Hepatocyte (in vitro differentiated cells): ENCODE data around the gene CFAP92. TPM values are rescaled to one million over a fixed set of nuclear protein-coding genes. Genes with fewer than 3 reads are reported as not detected.
"Not testable (repeated sequence)": the region's sequence is repeated elsewhere in the genome, so short reads cannot be mapped to it uniquely, and the experiment has no call there.

Experiments
- DNase-seq: peaks from one replicate; pipeline ENCODE4 v3.0.0-alpha.2; 2016; ENCODE audit warnings: low spot score
- H2AFZ ChIP-seq: fragments of 200-600 bp; sonication (generic); 2 replicates; pipeline ENCODE4 v1.6.0; 2016; ENCODE audit warnings: antibody characterized with exemption, mild to moderate bottlenecking
- H3K27ac ChIP-seq: fragments of 200-600 bp; sonication (generic); 2 replicates; pipeline ENCODE4 v1.5.1; 2016; ENCODE audit warnings: mild to moderate bottlenecking
- H3K27me3 ChIP-seq: fragments of 200-600 bp; sonication (generic); 2 replicates; pipeline ENCODE4 v1.6.1; 2016
- H3K36me3 ChIP-seq: fragments of 200-600 bp; sonication (generic); replicated peaks from 2 replicates; pipeline ENCODE4 v1.5.1; 2016; ENCODE audit warnings: low read depth; ENCODE audit not compliant: insufficient read depth
- H3K4me1 ChIP-seq: fragments of 200-600 bp; sonication (generic); 2 replicates; pipeline ENCODE4 v1.5.1; 2016; ENCODE audit warnings: mild to moderate bottlenecking, moderate library complexity; ENCODE audit not compliant: insufficient read depth
- H3K4me2 ChIP-seq: fragments of 200-600 bp; sonication (generic); 2 replicates; pipeline ENCODE4 v1.6.0; 2016
- H3K4me3 ChIP-seq: fragments of 200-600 bp; sonication (generic); 2 replicates; pipeline ENCODE4 v1.5.1; 2016; ENCODE audit warnings: mild to moderate bottlenecking
- H3K79me2 ChIP-seq: fragments of 200-600 bp; sonication (generic); 2 replicates; pipeline ENCODE4 v1.6.0; 2017; ENCODE audit warnings: mild to moderate bottlenecking
- H3K9me2 ChIP-seq: fragments of 200-600 bp; sonication (generic); replicated peaks from 2 replicates; pipeline ENCODE4 v1.6.0; 2017; ENCODE audit warnings: mild to moderate bottlenecking; ENCODE audit not compliant: insufficient read depth
- H3K9me3 ChIP-seq: fragments of 200-600 bp; sonication (generic); 2 replicates; pipeline ENCODE4 v1.5.1; 2016; ENCODE audit warnings: low read depth, mild to moderate bottlenecking
- H4K20me1 ChIP-seq: fragments of 200-600 bp; sonication (generic); 2 replicates; pipeline ENCODE4 v1.6.0; 2016; ENCODE audit warnings: mild to moderate bottlenecking; ENCODE audit not compliant: insufficient read depth, poor library complexity, severe bottlenecking
- CTCF ChIP-seq: fragments of 200-600 bp; sonication (generic); IDR thresholded peaks from 2 replicates; pipeline ENCODE4 v1.5.1; 2016; ENCODE audit warnings: antibody characterized with exemption, mild to moderate bottlenecking; ENCODE audit not compliant: poor library complexity
- EZH2 ChIP-seq: fragments of 200-600 bp; sonication (generic); IDR thresholded peaks from 2 replicates; pipeline ENCODE4 v1.6.1; 2016; ENCODE audit warnings: antibody characterized with exemption, mild to moderate bottlenecking, borderline replicate concordance
- EZH2phosphoT487 ChIP-seq: fragments of 200-600 bp; sonication (generic); IDR thresholded peaks from one replicate; pipeline ENCODE4 v1.6.1; 2018; ENCODE audit warnings: antibody characterized with exemption, mild to moderate bottlenecking, low read depth, moderate library complexity; ENCODE audit not compliant: unreplicated experiment, severe bottlenecking
- WGBS: methylation state at CpG from one replicate; pipeline ENCODE4 v1.1.6; 2016; ENCODE audit warnings: low lambda C conversion rate; ENCODE audit errors: missing lambda C conversion rate; 5-methylcytosine and 5-hydroxymethylcytosine counted together
- polyA plus RNA-seq: library from polyadenylated mRNA; unstranded; fragments of >200 nt; fragmentation: Nextera tagmentation; extraction: Ambion mirVana; gene quantifications from 2 replicates; pipeline ENCODE4 v1.2.1, GENCODE V29; 2016
- total RNA-seq: library from RNA; depleted of rRNA; stranded (reverse); fragments of >200 nt; gene quantifications from 2 replicates; pipeline ENCODE4 v1.2.3, GENCODE V29; 2014

Gene CFAP92
- total and polyA plus RNA-seq, 2 experiments from 2014 or later = 0.17 to 0.35 TPM

DNA sequence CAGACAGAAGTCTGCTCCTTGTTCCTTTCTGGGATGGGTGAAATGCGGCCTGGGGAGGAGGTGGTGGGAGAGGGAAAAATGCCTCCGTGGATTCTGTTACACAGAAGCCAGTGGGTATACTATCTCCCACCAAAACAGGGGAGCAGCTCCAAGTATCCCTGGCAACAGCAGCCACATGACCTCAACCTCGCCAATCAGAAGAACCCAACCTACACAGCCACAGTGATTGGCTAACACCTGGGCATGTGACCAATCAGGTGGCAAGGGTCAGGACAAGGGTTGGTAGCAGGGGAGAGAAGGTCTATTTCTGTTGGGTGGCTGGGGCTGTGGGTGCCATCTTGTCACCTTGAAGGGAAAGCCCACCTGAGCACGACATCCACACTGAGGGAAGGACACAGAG, 123.5 kb downstream of the CFAP92 start:
- no peaks in the 10 kb centered on the region for H3K36me3 ChIP-seq
- H3K79me2 ChIP-seq = no peaks in the 10 kb centered on the region
- H3K4me1 ChIP-seq = no peaks in the 10 kb centered on the region
- no peak overlapping the region for H3K4me3 ChIP-seq
- no peaks in the 10 kb centered on the region for H3K9me2 ChIP-seq
- no peak overlapping the region for H3K4me2 ChIP-seq
- no peaks in the 10 kb centered on the region for H3K9me3 ChIP-seq
- WGBS = 100% methylated on average over 4 of the region's 4 CpGs
- H2AFZ ChIP-seq = no peak overlapping the region
- H4K20me1 ChIP-seq = no peaks in the 10 kb centered on the region
- H3K27me3 ChIP-seq = no peaks in the 10 kb centered on the region
- no peak for DNase-seq
- H3K27ac ChIP-seq = no peak overlapping the region
- no peak for TF ChIP-seq EZH2phosphoT487
- TF ChIP-seq EZH2 = no peak
- no peak for TF ChIP-seq CTCF

GRCh38 chr3:128867200-128868125, 126.4 kb downstream of the CFAP92 start:
- H3K27me3 ChIP-seq = no peaks in the 10 kb centered on the region
- no peaks in the 10 kb centered on the region for H4K20me1 ChIP-seq
- H3K27ac ChIP-seq = no peak overlapping the region
- H3K4me2 ChIP-seq = no peak overlapping the region
- H3K36me3 ChIP-seq = no peaks in the 10 kb centered on the region
- no peaks in the 10 kb centered on the region for H3K9me2 ChIP-seq
- H2AFZ ChIP-seq = no peak overlapping the region
- H3K79me2 ChIP-seq = no peaks in the 10 kb centered on the region
- no peaks in the 10 kb centered on the region for H3K9me3 ChIP-seq
- DNase-seq = no peak
- H3K4me3 ChIP-seq = no peak overlapping the region
- WGBS = 87% methylated on average over 4 of the region's 4 CpGs
- no peaks in the 10 kb centered on the region for H3K4me1 ChIP-seq
- no peak for TF ChIP-seq EZH2phosphoT487
- no peak for TF ChIP-seq EZH2
- no peak for TF ChIP-seq CTCF

DNA sequence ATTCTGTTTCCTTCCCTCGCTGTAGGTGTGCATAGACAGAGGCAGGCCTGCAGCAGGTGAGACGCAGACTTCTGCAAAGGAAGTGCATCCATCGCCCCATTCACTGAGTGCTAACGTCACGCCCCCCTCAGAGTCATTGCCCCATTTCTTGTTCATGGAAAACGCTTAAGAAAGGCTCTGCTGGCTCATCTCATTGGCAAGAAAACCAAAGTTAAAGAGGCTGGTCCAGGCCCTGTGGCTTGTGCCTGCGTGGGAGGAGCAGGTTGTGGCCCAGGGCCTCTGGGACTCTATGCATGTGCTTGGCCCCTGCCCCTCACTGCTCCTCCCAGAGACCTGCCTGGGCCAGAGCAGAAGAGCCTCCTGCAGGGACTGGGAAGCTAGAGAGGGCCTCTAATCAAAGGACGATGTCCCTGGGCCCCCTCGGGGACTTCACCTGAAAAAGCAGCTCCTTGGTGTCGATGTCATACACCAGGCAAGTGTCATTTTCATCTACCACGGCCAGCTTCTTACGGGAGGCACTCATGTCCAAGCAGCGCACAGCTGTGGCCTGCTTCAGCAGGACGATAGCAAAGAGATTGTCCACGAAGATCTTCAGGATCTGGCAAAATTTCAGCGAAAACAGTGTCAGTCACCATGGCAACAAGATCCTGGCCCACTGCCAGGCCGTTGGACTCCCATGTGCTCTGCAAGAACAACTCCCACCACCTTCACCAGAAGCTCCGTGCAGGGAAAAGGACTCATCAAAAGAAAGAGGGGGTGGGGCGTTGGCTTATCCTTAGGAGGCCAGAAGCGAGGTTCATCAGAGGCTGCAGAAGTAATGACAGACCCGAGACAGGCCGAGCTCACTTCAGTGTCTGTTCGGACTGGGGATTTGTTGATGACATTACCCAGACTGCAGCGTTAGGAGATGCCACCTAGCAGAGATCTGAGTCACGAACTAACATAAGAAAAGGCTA, 128.7 kb downstream of the CFAP92 start:
- H3K4me1 ChIP-seq, H3K4me2 ChIP-seq, H3K9me3 ChIP-seq, H3K27me3 ChIP-seq, H4K20me1 ChIP-seq, H3K36me3 ChIP-seq, H3K4me3 ChIP-seq, H3K9me2 ChIP-seq, H3K27ac ChIP-seq, H2AFZ ChIP-seq, H3K79me2 ChIP-seq: not testable (repeated sequence)
- 65% methylated on average over 20 of the region's 25 CpGs for WGBS
- peak; percentile 63 for DNase-seq

DNA sequence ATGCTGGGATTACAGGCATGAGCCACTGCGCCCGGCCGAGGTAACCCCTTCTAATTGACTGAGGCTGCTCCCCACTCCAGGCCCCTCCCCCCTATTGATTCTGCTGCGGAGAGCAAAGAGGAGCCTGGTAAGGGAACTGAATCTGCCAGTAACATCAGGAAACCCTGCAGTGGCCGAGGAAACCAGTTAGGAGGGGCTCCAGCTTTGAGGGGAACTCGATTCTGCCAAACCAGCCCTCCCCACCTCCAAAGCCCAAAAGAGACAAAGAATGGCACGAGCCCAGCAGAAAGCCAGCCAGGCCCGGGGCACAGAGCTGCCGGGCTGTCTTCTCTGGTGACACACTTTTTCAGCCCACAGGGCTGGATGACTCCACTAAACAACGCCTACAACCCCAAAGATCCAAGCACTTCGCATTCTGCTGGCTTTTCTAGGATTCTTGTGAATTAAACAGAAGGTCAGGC, 129.5 kb downstream of the CFAP92 start:
- H3K4me2 ChIP-seq = no peak overlapping the region
- H3K9me3 ChIP-seq = no peaks in the 10 kb centered on the region
- no peak overlapping the region for H2AFZ ChIP-seq
- H4K20me1 ChIP-seq = no peaks in the 10 kb centered on the region
- no peak overlapping the region for H3K27ac ChIP-seq
- no peaks in the 10 kb centered on the region for H3K79me2 ChIP-seq
- H3K9me2 ChIP-seq = no peaks in the 10 kb centered on the region
- no peaks in the 10 kb centered on the region for H3K4me1 ChIP-seq
- WGBS = 68% methylated on average over 11 of the region's 11 CpGs
- TF ChIP-seq EZH2phosphoT487 (no peak), EZH2 (no peak), CTCF (no peak)
- DNase-seq = no peak
- H3K27me3 ChIP-seq = no peaks in the 10 kb centered on the region
- H3K36me3 ChIP-seq = no peaks in the 10 kb centered on the region
- no peak overlapping the region for H3K4me3 ChIP-seq
